AG08395 (cell line): ENCODE results near the gene NAB2.

ENCODE experiments used
- DNase-seq: peaks from one replicate; pipeline ENCODE4 v3.0.0; 2012; ENCODE audit warnings: mixed read lengths, low spot score

Gene NAB2

DNA sequence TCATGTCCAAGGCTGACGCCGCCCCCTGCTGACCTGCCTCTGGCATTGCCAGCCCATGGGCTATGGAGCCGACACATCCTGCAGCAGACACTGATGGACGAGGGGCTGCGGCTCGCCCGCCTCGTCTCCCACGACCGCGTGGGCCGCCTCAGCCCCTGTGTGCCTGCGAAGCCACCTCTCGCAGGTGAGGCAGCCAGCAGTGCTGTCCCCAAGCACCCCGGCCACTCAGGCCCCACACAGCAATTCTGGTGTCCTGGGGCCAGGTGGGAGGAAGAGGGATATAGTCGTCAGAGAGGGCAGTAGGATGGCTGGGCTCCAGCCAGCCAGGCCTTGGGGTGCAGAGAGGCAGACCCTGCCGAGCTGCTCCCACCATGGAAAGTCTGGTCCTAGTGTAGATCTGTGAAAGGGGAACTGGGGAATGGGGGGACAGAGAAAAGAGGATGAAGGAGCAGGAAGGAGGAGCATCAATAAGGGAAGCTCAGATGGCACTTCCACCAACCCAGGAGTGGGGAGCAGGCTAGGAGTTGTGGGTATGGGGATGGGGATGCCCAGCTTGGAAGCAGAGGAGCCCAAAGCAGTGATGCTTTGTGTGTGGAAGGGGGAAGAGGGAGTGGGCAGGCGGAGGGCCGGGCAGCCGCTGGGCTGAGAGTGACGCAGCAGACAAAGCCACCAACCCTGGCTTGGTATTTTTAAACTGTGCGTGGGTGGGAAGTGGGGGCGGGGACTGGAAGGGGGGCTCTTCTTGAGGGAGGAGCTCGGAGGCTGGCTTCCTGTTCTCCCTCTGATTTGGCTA, 4.7 kb downstream of the NAB2 start:
- peak; percentile 90 for DNase-seq

DNA sequence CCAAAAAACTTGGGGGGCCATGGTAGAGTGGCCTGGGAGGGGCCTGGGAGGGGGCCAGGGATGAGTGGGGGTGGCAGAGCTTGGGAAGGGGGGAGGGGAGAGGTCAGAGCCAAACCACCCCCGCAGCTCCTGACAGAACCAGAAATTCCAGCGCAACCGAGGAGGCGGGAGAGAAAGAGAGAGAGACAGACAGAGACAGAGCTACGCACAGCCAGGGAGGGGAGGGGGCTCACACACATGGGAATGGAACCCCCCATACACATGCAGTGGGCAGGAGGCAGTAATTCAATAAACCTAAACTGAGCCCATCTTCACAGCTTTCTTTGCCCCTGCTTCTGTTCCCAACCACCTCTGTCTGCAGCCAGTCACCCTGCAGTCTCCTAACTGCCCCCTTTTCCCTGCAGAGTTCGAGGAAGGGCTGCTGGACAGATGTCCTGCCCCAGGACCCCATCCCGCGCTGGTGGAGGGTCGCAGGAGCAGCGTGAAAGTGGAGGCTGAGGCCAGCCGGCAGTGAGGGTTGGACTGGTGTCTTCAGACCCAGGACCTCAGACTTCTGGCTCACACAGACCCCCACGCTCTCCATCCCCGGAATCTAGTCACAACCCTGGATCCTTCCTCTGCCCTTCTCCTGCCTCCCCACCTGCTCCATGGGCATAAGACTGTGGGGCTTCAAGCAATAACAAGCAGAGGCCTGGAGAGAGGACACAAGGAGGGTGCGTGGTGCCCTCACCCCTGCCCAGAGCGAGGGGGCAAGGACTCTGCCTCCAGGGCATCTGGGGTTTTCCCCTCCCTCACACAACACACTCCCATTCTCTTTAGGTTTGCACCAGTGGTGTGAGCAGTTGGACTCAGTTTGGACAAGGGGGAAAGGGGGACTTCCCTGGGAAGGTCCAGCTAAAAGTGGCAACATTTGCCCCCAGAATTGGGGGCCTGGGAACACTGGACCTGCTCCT, 5.6 kb downstream of the NAB2 start:
- no peak for DNase-seq

DNA sequence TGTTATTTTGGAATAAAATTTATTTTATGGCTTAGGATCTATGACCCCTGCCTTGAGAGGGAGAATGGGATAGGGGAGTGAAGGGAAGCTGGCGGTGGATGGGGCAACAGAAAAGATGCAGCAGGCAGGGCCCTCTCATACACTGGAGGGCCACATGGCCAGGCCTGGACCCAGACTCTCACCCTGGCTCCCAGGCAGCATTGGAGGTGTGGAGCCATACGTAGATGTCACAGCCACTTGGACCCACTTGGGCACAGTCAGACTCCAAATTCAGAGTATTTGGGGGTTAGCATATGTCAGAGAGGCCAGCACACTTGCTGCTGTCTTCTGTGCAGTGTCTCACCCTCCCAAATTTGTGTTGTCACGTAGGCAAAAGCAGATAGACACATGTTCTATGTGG, 6.5 kb downstream of the NAB2 start:
- no peak for DNase-seq

GRCh38 chr12:57096099-57096572, 7.2 kb downstream of the NAB2 start:
- DNase-seq, result no peak

GRCh38 chr12:57096748-57097553, 8.0 kb downstream of the NAB2 start:
- DNase-seq, result no peak

GRCh38 chr12:57097554-57097835, 8.6 kb downstream of the NAB2 start:
- no peak for DNase-seq

DNA sequence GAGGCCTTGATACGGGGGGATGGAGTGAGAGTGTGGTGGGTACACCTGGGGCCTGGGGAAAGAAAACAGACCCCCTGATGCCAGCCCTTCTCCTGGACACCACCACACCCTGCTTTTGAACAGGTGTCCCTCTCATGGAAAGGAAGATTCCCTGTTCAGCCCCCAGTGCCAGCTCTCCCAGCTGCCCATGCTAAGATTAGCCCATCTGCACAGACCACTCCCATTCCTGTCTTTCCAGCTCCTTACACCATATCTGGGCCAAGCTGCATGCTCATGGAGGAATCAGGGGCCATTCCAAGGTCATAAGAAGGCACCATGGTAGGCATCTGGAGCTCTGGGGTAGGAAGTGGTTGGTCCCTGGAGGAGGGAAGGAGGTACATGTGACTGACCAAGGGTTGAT, 9.6 kb downstream of the NAB2 start:
- DNase-seq, result no peak

DNA sequence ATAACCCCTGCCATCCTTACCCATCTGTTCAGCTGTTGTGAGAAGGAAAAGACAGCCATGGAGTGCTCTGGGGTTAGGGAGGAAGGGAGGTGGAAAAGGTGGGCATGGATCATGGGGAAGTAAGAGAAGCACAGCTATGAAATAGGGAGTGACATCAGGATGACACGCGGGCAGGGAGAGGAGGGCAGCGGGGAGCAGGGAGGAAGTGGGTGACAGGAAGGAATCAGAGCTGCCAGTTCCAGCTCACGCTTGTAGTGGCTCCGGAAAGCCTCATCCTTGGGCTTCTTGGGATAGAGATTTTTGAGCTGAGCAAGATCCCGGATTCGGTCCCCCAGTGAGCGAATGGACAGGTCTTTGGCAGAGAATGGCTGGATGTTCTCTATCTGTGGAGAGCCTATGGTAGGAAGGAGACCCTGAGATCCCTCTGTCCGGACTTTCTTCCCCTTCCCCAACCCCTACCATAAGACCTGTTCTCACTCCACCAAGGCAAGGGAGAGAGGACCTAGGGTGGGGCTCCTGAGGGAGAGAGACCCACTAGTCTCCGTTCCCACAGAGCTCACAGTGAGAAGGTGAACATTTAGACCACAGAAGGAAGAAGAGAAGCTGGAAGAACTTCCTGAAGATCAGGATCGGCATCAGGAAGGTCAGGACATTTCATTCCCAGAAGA, 10.3 kb downstream of the NAB2 start:
- DNase-seq, result no peak

DNA sequence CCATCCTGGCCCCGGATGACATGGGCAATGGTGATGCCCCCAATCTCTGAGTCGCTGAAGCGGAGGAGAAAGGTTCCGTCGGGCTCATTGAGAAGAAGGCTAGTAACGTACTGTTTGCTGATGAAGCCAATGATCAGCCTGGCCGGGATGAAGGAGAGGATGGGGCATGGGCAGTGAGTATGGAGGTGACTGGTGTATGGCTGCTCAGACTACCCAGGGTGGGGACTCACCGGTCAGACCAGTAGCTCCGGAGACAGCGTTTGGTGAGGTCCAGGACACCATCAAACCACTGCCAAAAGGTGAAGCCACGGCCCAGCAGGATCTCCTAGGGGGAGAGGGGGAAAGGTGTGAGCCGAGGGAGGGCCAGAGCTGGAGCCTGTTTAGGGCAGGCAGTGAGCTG, 10.9 kb downstream of the NAB2 start:
- DNase-seq, result no peak

DNA sequence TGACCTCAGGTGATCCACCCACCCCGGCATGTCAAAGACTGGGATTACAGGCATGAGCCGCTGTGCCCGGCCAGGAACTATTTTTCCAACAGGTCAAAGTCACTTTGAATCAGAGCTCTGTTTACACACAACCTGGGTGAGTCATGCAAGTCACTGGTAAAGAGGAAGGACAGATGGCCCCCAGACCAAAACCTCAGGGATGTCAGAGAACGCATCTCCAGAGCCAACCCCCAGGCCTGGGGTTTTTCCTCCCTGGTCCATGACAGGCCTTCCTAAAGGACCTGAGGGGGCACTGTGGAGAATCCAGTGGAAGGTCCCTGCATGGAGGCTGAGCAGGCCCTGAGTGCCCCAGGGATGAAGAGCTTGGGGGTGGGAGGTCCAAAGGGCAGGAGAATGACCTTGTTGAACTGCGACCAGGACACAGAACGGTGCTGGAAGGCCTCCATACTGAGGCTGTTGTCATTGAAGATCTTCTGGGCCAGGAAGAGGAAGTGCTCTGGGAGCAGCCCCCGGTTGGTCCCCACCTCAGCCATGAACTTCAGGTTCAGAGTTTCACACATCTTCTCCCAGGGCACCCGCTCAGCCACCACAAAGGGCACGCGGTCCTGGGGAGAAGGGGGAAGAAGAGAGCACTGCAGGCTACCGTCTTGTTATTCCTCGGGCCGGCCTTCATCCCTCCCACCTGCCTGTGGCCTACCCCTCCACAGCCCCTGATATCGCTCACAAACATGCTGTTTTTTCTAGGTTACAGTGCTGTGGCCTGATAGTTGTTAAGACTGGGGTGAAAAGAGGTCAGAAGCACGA, 13.2 kb downstream of the NAB2 start:
- no peak for DNase-seq

DNA sequence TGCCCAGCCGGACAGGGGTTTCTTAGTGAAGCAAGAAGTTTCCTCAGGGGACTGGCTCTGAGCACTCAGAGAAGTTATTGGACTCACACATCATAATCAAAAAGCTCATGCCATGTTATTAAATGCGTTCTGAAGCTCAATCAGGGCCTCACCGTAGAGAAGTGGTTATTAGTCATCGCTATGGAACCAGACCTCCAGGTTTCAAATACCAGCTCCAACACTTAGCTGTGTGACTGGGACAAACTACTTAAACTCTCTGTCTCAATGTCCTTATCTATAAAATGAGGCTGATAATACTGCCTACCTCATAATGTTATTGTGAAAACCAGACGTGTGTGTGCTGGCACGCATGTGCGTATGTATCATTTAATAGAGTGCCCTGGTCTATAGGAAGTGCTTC, 14.9 kb downstream of the NAB2 start:
- no peak for DNase-seq

GRCh38 chr12:57104292-57104910, 15.5 kb downstream of the NAB2 start:
- no peak for DNase-seq

- DNase-seq, result no peak
Measured at GRCh38 chr12:57105011-57105753, 16.3 kb downstream of the NAB2 start.

DNA sequence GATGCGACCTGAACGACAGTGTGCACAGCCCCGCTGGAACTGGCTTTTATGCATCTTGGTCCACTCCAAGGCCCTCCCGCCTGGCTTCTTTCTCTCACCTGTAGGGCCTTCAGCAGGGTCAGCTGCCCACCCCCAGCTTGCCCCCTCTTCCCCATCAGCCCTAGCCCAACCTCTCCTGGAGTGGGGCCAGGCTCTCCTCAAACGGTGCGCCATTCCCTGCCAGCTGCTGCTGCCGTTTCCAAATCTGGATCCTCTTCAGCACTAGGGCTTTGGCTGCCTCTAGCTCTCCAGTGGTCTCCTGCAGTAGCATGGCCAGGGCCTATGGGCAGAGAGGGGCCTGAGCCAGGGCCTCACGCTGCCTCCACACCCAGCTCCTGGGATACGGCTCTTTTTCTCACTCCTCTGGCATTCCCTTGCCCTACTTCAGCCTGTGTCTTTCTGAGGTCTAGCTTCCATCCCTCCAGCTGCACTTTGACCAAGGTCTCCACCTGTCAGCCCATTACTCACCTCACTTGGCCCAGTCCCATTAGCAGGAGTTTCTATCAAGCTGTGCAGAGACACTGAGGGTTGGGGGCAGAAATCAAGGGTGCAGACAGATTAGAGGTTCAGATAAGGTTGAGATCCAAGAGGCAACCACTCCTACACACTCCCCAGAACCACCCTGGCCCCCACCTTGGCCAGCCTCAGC, 17.3 kb downstream of the NAB2 start:
- no peak for DNase-seq

DNA sequence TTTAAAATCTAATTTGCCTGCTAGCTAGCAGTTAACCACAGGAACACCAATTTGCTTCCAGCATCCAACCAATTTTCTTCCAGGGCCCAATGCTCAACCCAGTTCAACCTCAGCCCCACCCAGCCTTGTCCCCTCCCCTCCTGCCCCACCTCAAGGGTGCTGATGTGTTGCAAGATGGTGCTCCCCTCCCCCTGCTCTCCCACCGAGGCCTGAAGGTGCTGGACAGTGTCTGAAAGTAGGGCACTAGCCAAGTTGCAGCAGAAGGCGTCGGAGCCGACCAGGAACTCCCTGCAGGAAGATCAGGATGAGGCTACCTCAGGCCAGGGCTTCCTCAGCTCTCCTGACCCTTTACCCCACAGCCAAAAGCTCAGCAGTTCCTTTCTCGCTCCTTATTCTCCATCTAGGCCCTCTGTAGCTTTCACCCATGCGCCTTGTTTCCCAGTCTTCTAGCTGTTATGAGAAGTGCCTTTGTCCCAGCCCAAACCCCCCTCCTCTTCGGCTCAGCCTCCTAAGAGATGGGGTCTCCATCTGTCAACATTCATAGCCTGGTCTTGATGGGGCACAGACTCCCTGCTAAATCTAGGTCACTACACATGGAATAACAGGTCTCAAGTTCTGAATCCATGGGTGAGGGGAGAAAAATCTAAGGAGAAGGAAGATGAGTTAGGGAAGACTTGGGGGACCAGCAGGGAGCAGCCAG, 18.7 kb downstream of the NAB2 start:
- DNase-seq, result no peak

- no peak for DNase-seq
Measured at GRCh38 chr12:57109207-57110103, 20.5 kb downstream of the NAB2 start.
